SJSA1 (cell line): ENCODE results near the gene INPP5A. TPM values are rescaled to one million over a fixed set of nuclear protein-coding genes. Genes with fewer than 3 reads are reported as not detected.

ENCODE experiments used
- DNase-seq, 2 experiments: peaks; one replicate each; pipeline ENCODE4 v3.0.0-alpha.2; 2015 to 2020; ENCODE audit warnings: low spot score in 2 of 2, low read depth in 1 of 2
- H3K27ac ChIP-seq: fragments of 250-450 bp; sonication (Bioruptor Pico); 2 replicates; pipeline ENCODE4 v1.5.1; 2020; ENCODE audit warnings: mild to moderate bottlenecking, moderate library complexity
- H3K27me3 ChIP-seq: fragments of 250-450 bp; sonication (Bioruptor Pico); replicated peaks from 2 replicates; pipeline ENCODE4 v1.5.1; 2020; ENCODE audit warnings: mild to moderate bottlenecking, moderate library complexity
- H3K36me3 ChIP-seq: fragments of 250-450 bp; sonication (Bioruptor Pico); 2 replicates; pipeline ENCODE4 v1.5.1; 2020; ENCODE audit warnings: mild to moderate bottlenecking
- H3K4me1 ChIP-seq: fragments of 250-450 bp; sonication (Bioruptor Pico); replicated peaks from 2 replicates; pipeline ENCODE4 v1.6.1; 2021; ENCODE audit warnings: mild to moderate bottlenecking
- H3K4me3 ChIP-seq: fragments of 250-450 bp; sonication (Bioruptor Pico); 2 replicates; pipeline ENCODE4 v1.5.1; 2020; ENCODE audit warnings: mild to moderate bottlenecking
- H3K9me3 ChIP-seq: fragments of 250-450 bp; sonication (Bioruptor Pico); replicated peaks from 2 replicates; pipeline ENCODE4 v1.5.1; 2020; ENCODE audit warnings: mild to moderate bottlenecking
- total RNA-seq: library from RNA; depleted of rRNA; stranded (reverse); fragments of >200 nt; shearing (Covaris generic); gene quantifications from 2 replicates; pipeline ENCODE4 v1.2.3, GENCODE V29; 2014

Gene INPP5A
- total RNA-seq, 1 experiment from 2014 or later = 56.8 TPM

DNA sequence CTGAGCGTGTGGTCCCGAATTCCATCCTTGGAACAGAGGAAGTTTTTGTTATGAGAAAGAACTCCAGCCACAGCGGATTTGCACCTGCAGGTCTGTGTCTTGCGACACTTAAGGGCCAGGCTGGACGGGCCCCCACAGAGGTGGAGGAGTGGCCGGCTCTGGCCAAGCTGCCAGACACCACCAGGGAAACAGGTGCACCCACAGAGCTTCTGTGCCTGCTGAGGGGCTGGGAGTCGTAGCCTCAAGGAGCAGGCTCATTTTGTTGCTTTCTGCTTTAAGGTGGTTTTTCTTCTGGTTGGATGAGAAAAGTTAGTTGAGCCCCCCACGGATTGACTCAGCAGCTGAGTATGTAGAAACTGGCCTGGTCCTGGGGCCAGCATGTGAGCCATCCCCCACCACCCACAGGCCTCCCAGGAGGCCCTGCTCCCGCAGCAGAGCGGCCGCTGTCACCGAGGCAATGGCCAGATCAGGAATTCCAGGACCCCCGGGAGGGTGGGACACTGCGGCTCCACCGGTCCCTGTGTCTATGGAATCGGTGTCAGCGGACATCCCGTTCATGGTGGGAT lies 206.4 kb downstream of the INPP5A start:
- peak; percentile 79 to 80 for DNase-seq
- peak overlapping the region; percentile 79 for H3K27ac ChIP-seq
- peaks cover 44% of the 10 kb centered on the region for H3K36me3 ChIP-seq
- no peak overlapping the region for H3K4me3 ChIP-seq
- no peaks in the 10 kb centered on the region for H3K9me3 ChIP-seq
- peaks cover 45% of the 10 kb centered on the region for H3K4me1 ChIP-seq
- H3K27me3 ChIP-seq = no peaks in the 10 kb centered on the region

DNA sequence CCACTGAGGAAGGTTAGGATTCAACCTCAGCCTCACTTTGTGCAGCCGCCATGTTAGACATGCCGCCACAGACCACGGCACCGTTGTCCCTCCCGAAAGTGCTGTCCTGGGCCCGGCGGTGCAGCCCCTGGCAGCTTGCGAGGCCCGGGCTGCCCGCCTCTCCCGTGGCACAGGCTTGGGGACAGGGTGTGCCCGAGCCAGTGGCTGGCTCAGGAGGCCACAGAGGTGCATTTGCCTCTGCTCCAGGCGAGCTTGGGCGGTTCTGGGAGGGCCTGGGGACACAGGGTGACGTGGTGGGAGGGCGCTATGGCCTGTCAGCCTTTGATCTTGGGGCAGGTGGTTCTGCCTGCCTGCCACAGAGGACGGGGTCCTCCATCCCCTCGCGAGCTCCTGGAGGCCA lies 207.3 kb downstream of the INPP5A start:
- Histone ChIP-seq H3K4me1 (peaks cover 45% of the 10 kb centered on the region), H3K9me3 (no peaks in the 10 kb centered on the region), H3K27me3 (no peaks in the 10 kb centered on the region), H3K27ac (peak overlapping the region; percentile 79), H3K36me3 (peaks cover 51% of the 10 kb centered on the region), H3K4me3 (no peak overlapping the region)
- no peak for DNase-seq

DNA sequence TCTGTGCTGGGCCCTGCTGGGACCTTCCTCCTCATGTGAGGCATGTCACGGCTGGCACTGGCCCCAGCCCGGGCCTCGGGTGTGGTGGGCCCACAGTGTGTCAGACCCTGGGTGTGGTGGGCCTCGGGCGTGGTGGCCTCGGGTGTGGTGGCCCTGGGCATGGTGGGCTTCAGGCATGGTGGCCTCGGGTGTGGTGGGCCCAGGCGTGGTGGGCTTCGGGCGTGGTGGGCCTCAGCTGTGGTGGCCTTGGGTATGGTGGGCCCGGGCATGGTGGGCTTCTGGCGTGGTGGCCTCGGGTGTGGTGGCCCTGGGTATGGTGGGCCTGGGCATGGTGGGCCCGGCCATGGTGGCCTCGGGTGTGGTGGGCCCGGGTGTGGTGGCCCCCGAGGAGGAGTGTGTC lies 207.9 kb downstream of the INPP5A start:
- peak overlapping the region; percentile 79 for H3K27ac ChIP-seq
- H3K27me3 ChIP-seq = no peaks in the 10 kb centered on the region
- no peak for DNase-seq
- H3K9me3 ChIP-seq = no peaks in the 10 kb centered on the region
- peaks cover 55% of the 10 kb centered on the region for H3K36me3 ChIP-seq
- H3K4me1 ChIP-seq = peaks cover 45% of the 10 kb centered on the region
- H3K4me3 ChIP-seq = no peak overlapping the region

DNA sequence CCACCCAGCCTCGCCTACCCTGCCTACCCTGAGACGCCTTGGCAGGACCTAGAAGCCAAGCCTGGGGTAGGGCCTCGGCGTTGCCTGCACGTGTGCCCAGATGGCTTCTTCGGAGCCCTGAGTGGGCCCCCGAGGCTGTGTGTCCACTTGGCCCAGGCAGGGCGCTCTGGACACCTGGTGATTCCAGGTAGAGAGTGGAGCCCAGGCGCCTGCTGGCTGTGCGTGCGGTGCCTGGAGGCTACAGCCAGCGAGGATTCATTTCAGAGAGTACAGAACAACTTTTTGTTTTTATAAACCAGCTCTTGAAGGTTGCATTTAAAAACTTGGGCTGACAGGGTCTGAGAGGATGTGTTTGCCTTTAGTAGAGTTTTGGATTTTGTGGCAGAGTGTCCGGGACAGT lies 208.4 kb downstream of the INPP5A start:
- no peak overlapping the region for H3K4me3 ChIP-seq
- H3K27me3 ChIP-seq = no peaks in the 10 kb centered on the region
- no peak overlapping the region for H3K27ac ChIP-seq
- H3K36me3 ChIP-seq = peaks cover 55% of the 10 kb centered on the region
- H3K4me1 ChIP-seq = peaks cover 45% of the 10 kb centered on the region
- H3K9me3 ChIP-seq = no peaks in the 10 kb centered on the region
- no peak for DNase-seq

DNA sequence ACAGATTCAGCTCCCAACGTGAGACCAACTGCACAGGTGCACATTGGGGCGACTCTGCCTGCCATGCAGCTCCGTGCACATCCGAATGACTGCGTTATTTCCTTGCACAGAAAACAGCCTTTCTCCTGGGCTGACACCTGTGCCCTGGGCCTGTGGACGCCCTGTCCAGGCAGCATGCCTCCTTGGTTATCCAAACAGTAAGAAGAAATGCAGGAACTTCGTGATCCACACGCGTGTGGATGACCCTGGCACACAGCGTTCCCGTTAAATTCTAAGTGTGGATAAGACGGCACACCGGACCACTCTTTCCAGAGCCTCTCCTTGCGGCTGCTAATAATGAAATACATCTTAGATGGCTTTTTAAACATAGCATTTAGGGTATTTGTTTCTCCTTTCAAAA lies 208.8 kb downstream of the INPP5A start:
- H3K27ac ChIP-seq = no peak overlapping the region
- no peaks in the 10 kb centered on the region for H3K9me3 ChIP-seq
- no peak for DNase-seq
- peaks cover 42% of the 10 kb centered on the region for H3K4me1 ChIP-seq
- H3K36me3 ChIP-seq = peaks cover 52% of the 10 kb centered on the region
- H3K4me3 ChIP-seq = no peak overlapping the region
- no peaks in the 10 kb centered on the region for H3K27me3 ChIP-seq

DNA sequence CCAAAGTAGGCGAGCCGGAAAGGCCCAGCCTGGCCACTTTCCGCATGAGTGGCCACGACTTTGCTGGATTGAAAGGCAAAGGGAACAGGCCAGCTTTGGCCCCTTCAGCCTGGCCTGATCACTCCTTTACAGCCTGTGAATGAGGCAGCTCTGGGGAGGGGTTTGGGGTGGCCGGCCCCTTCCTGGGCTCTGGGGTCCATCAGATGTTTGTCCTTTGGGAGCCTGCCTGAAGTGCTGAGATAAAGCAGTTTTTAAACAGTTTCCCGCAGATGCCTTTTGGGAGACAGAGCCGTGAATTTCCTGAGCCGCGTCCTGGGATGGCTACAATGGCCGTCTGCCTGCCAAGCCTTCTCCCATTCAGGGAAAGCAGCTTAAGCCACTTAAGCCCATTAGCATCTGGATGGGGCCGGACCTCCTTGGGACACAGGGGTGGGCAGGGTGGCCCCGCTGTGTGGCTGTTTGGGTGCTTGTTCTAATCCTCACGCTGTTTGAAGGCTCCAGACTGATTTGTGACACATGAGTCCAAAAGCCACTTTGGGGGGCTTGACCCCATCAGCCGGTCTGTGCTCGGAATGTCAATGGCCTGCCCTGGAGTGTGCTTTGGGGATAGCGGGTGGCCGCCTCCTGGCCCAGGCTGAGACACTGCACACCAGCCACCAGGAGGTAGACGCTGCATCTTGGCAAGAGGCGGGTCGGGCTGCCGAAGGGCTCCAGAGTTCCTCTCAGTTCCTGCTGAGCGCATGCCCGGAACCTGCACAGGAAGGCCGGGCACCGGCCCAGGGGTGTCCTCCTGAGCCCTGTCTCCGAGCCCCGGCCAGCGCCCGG lies 209.4 kb downstream of the INPP5A start:
- peaks cover 50% of the 10 kb centered on the region for H3K36me3 ChIP-seq
- no peak overlapping the region for H3K27ac ChIP-seq
- H3K27me3 ChIP-seq = no peaks in the 10 kb centered on the region
- no peak overlapping the region for H3K4me3 ChIP-seq
- DNase-seq = no peak
- H3K9me3 ChIP-seq = no peaks in the 10 kb centered on the region
- H3K4me1 ChIP-seq = peaks cover 35% of the 10 kb centered on the region

DNA sequence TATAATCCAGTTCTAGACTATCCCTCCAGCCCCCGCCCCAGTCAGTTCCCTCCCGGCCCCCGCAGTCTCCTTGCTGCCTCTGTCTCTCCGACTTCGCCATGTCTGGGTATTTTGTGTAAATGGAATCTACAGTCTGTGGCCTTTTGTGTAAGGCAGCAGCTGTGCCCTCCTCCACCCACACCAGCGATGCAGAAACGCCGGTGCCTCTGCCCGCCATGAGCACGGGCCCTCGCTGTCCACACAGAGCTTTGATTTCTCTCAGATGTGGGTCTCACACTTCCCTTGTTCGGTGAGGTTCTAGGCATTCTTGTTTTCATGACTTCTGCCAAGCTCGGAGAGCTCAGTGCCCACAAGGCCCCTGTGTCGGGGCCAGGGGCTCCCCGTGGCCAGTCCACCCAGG lies 210.5 kb downstream of the INPP5A start:
- H3K27me3 ChIP-seq = no peaks in the 10 kb centered on the region
- no peak overlapping the region for H3K27ac ChIP-seq
- H3K4me3 ChIP-seq = no peak overlapping the region
- peaks cover 45% of the 10 kb centered on the region for H3K36me3 ChIP-seq
- H3K9me3 ChIP-seq = no peaks in the 10 kb centered on the region
- DNase-seq = no peak
- H3K4me1 ChIP-seq = peaks cover 26% of the 10 kb centered on the region

DNA sequence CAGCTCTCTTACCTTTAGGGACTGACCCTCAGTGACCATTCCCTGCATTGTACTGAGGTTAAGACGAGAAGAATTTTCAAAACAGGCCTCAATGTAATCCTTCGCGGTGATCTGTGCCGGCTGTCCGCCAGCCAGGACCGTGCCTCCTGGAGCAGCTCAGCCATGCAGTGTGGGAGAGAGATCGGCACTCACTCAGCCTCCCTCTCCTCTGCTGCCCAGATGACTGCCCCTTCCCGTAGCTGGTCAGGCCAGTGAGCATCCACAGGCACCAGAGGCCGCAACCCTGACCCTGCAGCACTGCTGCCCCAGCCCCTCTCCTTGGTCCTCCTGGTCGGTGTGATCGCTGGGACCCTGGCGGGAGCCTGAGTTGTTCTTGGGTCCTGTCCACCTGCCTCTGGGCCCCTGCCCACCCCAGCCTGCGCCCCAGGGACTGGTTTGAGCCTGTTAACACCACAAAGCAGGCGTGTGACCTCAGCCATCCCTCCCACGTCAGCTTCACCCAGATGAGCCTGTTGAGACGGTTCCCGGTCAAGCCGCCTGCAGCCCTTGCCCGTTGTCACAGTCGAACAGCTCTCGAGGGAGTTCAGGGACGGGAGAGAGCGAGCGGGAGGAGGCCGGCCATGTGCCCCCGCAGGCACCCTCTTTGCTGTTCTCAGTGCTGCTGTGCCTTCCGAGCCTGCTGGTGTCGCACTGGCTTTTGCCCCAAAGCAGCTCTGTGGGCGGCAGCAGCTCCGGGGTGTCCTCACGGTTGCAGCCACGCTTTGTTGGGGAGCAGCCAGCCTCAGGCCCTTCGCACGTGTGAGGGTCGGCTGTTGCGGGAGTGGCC lies 211.2 kb downstream of the INPP5A start:
- Histone ChIP-seq H3K4me1 (peaks cover 20% of the 10 kb centered on the region), H3K9me3 (no peaks in the 10 kb centered on the region), H3K27ac (no peak overlapping the region), H3K36me3 (peaks cover 45% of the 10 kb centered on the region), H3K27me3 (no peaks in the 10 kb centered on the region), H3K4me3 (no peak overlapping the region)
- DNase-seq = no peak

DNA sequence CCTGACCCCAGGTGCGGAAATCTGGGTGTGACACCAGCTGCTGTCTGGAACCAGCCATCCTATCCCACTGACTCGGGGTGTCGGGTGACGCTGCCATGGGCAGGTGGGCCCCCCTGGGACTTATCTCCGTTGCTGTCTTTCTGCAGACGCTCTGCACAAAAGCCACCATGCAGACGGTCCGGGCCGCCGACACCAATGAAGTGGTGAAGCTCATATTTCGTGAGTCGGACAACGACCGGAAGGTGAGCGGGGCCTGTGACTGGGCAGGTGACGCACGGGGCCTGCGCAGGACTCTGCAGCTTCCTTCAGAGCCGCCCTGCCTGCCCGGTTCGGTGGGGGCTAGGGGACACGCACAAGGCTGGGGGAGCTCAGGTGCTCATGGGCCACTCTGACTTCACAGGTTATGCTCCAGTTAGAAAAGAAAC lies 211.8 kb downstream of the INPP5A start:
- Histone ChIP-seq H3K36me3 (peaks cover 50% of the 10 kb centered on the region), H3K4me3 (no peak overlapping the region), H3K27me3 (no peaks in the 10 kb centered on the region), H3K9me3 (no peaks in the 10 kb centered on the region), H3K4me1 (peaks cover 14% of the 10 kb centered on the region), H3K27ac (no peak overlapping the region)
- DNase-seq = no peak

DNA sequence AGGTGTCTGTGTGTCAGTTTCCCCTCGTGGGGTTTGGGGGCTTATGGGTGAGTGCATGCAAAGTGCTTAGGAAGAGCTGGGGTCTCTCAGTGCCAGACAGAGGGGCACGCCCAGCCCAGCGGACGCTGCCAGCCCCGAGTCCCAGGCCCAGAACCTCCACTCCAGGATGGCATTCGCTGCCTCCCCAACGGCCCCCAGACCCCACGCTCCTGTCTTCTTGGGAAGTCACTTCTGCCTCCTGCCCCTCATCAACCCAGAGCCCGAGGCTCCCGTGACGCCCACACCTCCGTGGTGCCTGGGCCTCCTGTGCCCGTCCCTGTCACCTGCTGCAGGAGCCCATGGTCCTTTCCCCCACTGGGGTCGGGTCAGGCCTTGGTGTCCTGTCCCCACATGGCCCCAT lies 213.3 kb downstream of the INPP5A start:
- DNase-seq = no peak
- Histone ChIP-seq H3K4me1 (no peaks in the 10 kb centered on the region; the same call in 1 of the 2 replicates), H3K27ac (no peak overlapping the region), H3K27me3 (no peaks in the 10 kb centered on the region), H3K36me3 (peaks cover 46% of the 10 kb centered on the region), H3K9me3 (no peaks in the 10 kb centered on the region), H3K4me3 (no peak overlapping the region)

DNA sequence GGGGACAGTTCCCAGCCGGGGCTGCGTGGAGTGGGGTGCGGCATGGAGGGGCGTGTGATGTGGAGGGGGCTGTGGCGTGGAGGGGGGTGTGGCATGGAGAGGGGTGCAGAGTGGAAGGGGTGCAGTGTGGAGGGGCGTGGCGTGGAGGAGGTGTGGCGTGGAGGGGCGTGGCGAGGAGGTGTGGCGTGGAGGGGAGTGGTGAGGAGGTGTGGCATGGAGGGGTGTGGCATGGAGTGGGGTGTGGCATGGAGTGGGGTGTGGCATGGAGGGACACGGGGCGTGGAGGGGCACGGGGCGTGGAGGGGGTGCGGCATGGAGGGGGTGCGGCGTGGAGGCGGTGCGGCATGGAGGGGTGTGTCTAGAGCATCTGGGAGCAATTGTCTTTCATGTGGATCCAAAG lies 214.8 kb downstream of the INPP5A start:
- H3K9me3 ChIP-seq = no peaks in the 10 kb centered on the region
- peaks cover 60% of the 10 kb centered on the region for H3K36me3 ChIP-seq
- no peaks in the 10 kb centered on the region for H3K27me3 ChIP-seq
- H3K4me3 ChIP-seq = no peak overlapping the region
- H3K27ac ChIP-seq = no peak overlapping the region
- DNase-seq = no peak
- H3K4me1 ChIP-seq = no peaks in the 10 kb centered on the region

DNA sequence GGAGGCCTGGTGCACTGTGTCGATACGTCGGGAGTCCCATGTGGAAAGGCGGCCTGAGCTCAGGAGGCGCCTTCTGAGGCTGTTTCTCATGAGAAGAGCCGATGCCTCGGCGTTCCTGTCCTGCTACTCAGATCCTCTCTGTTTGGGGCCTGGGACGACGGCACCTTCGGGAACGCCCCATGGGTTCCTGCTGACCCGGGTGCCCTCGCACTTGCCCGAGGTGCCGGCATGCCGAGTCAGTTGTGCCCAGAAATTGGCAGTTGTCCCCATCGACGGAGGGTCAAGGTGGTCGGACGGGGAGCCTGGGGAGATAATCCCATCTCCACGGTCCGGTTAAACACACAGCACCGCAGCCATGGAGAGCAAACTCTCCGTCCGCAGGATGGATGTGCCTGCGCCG lies 215.4 kb downstream of the INPP5A start:
- Histone ChIP-seq H3K27ac (no peak overlapping the region), H3K4me3 (no peak overlapping the region)
- DNase-seq = no peak

DNA sequence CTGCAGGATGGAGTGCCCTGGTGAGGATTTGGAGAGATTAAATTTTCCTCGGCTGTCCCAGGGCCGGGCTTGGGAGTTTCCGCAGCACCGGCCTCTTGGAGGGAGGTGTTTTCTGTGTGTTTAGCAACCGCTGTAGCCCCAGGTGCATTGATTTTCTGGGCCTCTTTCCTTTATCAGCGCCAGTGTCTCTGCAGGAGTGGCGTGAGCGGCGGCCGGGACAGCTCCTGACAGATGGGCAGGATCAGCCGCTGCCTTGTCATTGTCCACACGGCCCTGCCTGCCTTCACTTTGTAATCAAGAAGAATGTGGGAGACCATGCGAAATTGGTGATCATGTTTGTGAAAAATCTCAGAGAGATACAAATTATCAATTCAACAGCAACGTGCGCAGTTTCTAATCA lies 216.0 kb downstream of the INPP5A start:
- no peaks in the 10 kb centered on the region for H3K4me1 ChIP-seq
- DNase-seq = no peak
- H3K9me3 ChIP-seq = no peaks in the 10 kb centered on the region
- H3K27ac ChIP-seq = no peak overlapping the region
- no peak overlapping the region for H3K4me3 ChIP-seq
- peaks cover 56% of the 10 kb centered on the region for H3K36me3 ChIP-seq
- no peaks in the 10 kb centered on the region for H3K27me3 ChIP-seq

More for the DNA sequence above, 215.4 kb downstream of the INPP5A start:
- Histone ChIP-seq H3K4me1 (no peaks in the 10 kb centered on the region), H3K27me3 (no peaks in the 10 kb centered on the region), H3K36me3 (peaks cover 60% of the 10 kb centered on the region), H3K9me3 (no peaks in the 10 kb centered on the region)

DNA sequence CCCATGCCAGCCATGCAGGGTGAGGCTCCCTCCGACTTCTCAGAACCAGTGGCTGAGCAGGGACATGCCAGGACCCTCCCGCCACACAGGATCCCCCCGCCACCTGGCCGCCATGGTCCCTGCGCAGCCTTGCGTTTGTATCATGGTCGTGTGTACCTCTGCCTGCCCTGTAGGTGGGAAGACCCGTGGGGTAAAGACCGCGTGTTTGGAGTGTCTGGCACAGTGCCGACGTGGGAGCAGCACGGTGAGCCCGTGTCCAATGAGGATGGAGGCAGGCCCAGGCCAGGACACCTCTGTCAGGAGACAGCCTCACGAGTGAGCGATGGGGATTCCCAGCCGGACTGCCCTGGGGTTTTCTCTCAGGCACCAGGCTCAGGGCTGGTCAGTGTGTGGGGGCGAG lies 216.5 kb downstream of the INPP5A start:
- no peaks in the 10 kb centered on the region for H3K9me3 ChIP-seq
- no peak overlapping the region for H3K27ac ChIP-seq
- no peaks in the 10 kb centered on the region for H3K27me3 ChIP-seq
- H3K36me3 ChIP-seq = peaks cover 56% of the 10 kb centered on the region
- no peak overlapping the region for H3K4me3 ChIP-seq
- no peaks in the 10 kb centered on the region for H3K4me1 ChIP-seq
- DNase-seq = no peak
